Hepatocyte (in vitro differentiated cells): ENCODE data around the gene ATP6V0A4. TPM values are rescaled to one million over a fixed set of nuclear protein-coding genes. Genes with fewer than 3 reads are reported as not detected.

Experiments used
- DNase-seq: peaks from one replicate; pipeline ENCODE4 v3.0.0-alpha.2; 2016; ENCODE audit warnings: low spot score
- H2AFZ ChIP-seq: fragments of 200-600 bp; sonication (generic); 2 replicates; pipeline ENCODE4 v1.6.0; 2016; ENCODE audit warnings: antibody characterized with exemption, mild to moderate bottlenecking
- H3K27ac ChIP-seq: fragments of 200-600 bp; sonication (generic); 2 replicates; pipeline ENCODE4 v1.5.1; 2016; ENCODE audit warnings: mild to moderate bottlenecking
- H3K27me3 ChIP-seq: fragments of 200-600 bp; sonication (generic); 2 replicates; pipeline ENCODE4 v1.6.1; 2016
- H3K36me3 ChIP-seq: fragments of 200-600 bp; sonication (generic); replicated peaks from 2 replicates; pipeline ENCODE4 v1.5.1; 2016; ENCODE audit warnings: low read depth; ENCODE audit not compliant: insufficient read depth
- H3K4me1 ChIP-seq: fragments of 200-600 bp; sonication (generic); 2 replicates; pipeline ENCODE4 v1.5.1; 2016; ENCODE audit warnings: mild to moderate bottlenecking, moderate library complexity; ENCODE audit not compliant: insufficient read depth
- H3K4me2 ChIP-seq: fragments of 200-600 bp; sonication (generic); 2 replicates; pipeline ENCODE4 v1.6.0; 2016
- H3K4me3 ChIP-seq: fragments of 200-600 bp; sonication (generic); 2 replicates; pipeline ENCODE4 v1.5.1; 2016; ENCODE audit warnings: mild to moderate bottlenecking
- H3K79me2 ChIP-seq: fragments of 200-600 bp; sonication (generic); 2 replicates; pipeline ENCODE4 v1.6.0; 2017; ENCODE audit warnings: mild to moderate bottlenecking
- H3K9me2 ChIP-seq: fragments of 200-600 bp; sonication (generic); replicated peaks from 2 replicates; pipeline ENCODE4 v1.6.0; 2017; ENCODE audit warnings: mild to moderate bottlenecking; ENCODE audit not compliant: insufficient read depth
- H3K9me3 ChIP-seq: fragments of 200-600 bp; sonication (generic); 2 replicates; pipeline ENCODE4 v1.5.1; 2016; ENCODE audit warnings: low read depth, mild to moderate bottlenecking
- H4K20me1 ChIP-seq: fragments of 200-600 bp; sonication (generic); 2 replicates; pipeline ENCODE4 v1.6.0; 2016; ENCODE audit warnings: mild to moderate bottlenecking; ENCODE audit not compliant: insufficient read depth, poor library complexity, severe bottlenecking
- CTCF ChIP-seq: fragments of 200-600 bp; sonication (generic); IDR thresholded peaks from 2 replicates; pipeline ENCODE4 v1.5.1; 2016; ENCODE audit warnings: antibody characterized with exemption, mild to moderate bottlenecking; ENCODE audit not compliant: poor library complexity
- EZH2 ChIP-seq: fragments of 200-600 bp; sonication (generic); IDR thresholded peaks from 2 replicates; pipeline ENCODE4 v1.6.1; 2016; ENCODE audit warnings: antibody characterized with exemption, mild to moderate bottlenecking, borderline replicate concordance
- EZH2phosphoT487 ChIP-seq: fragments of 200-600 bp; sonication (generic); IDR thresholded peaks from one replicate; pipeline ENCODE4 v1.6.1; 2018; ENCODE audit warnings: antibody characterized with exemption, mild to moderate bottlenecking, low read depth, moderate library complexity; ENCODE audit not compliant: unreplicated experiment, severe bottlenecking
- WGBS: methylation state at CpG from one replicate; pipeline ENCODE4 v1.1.6; 2016; ENCODE audit warnings: low lambda C conversion rate; ENCODE audit errors: missing lambda C conversion rate; 5-methylcytosine and 5-hydroxymethylcytosine counted together
- polyA plus RNA-seq: library from polyadenylated mRNA; unstranded; fragments of >200 nt; fragmentation: Nextera tagmentation; extraction: Ambion mirVana; gene quantifications from 2 replicates; pipeline ENCODE4 v1.2.1, GENCODE V29; 2016
- total RNA-seq: library from RNA; depleted of rRNA; stranded (reverse); fragments of >200 nt; gene quantifications from 2 replicates; pipeline ENCODE4 v1.2.3, GENCODE V29; 2014

Gene ATP6V0A4
- total and polyA plus RNA-seq, 2 experiments from 2014 or later = 0.34 to 1.1 TPM

GRCh38 chr7:138753610-138754009 lies 44.4 kb downstream of the ATP6V0A4 start:
- TF ChIP-seq EZH2 = no peak
- no peak for TF ChIP-seq EZH2phosphoT487
- no peak for TF ChIP-seq CTCF
- H4K20me1 ChIP-seq = no peaks in the 10 kb centered on the region
- H3K4me2 ChIP-seq = no peak overlapping the region
- no peaks in the 10 kb centered on the region for H3K36me3 ChIP-seq
- no peak for DNase-seq
- H3K4me1 ChIP-seq = peaks cover 8% of the 10 kb centered on the region
- H3K27me3 ChIP-seq = no peaks in the 10 kb centered on the region
- no peak overlapping the region for H2AFZ ChIP-seq
- no peak overlapping the region for H3K4me3 ChIP-seq
- no peak overlapping the region for H3K27ac ChIP-seq
- no peaks in the 10 kb centered on the region for H3K9me3 ChIP-seq
- no peaks in the 10 kb centered on the region for H3K79me2 ChIP-seq
- no peaks in the 10 kb centered on the region for H3K9me2 ChIP-seq
- WGBS = 74% methylated on average over 5 of the region's 5 CpGs

GRCh38 chr7:138753150-138753518 lies 44.9 kb downstream of the ATP6V0A4 start:
- Histone ChIP-seq H3K4me2 (no peak overlapping the region), H3K9me3 (no peaks in the 10 kb centered on the region), H4K20me1 (no peaks in the 10 kb centered on the region), H3K27me3 (no peaks in the 10 kb centered on the region), H3K4me1 (peaks cover 8% of the 10 kb centered on the region), H3K9me2 (no peaks in the 10 kb centered on the region), H3K36me3 (no peaks in the 10 kb centered on the region), H3K4me3 (no peak overlapping the region), H2AFZ (no peak overlapping the region), H3K79me2 (no peaks in the 10 kb centered on the region), H3K27ac (no peak overlapping the region)
- TF ChIP-seq EZH2phosphoT487 (no peak), EZH2 (no peak), CTCF (no peak)
- DNase-seq = no peak
- 36% methylated on average over 8 of the region's 8 CpGs for WGBS

- peaks cover 8% of the 10 kb centered on the region for H3K4me1 ChIP-seq
- no peaks in the 10 kb centered on the region for H3K27me3 ChIP-seq
- H2AFZ ChIP-seq = no peak overlapping the region
- H3K9me3 ChIP-seq = no peaks in the 10 kb centered on the region
- TF ChIP-seq CTCF = no peak
- TF ChIP-seq EZH2 = no peak
- no peak for TF ChIP-seq EZH2phosphoT487
- WGBS = 88% methylated on average over 12 of the region's 12 CpGs
- H3K9me2 ChIP-seq = no peaks in the 10 kb centered on the region
- no peak overlapping the region for H3K27ac ChIP-seq
- H3K36me3 ChIP-seq = no peaks in the 10 kb centered on the region
- no peaks in the 10 kb centered on the region for H4K20me1 ChIP-seq
- no peaks in the 10 kb centered on the region for H3K79me2 ChIP-seq
- no peak for DNase-seq
- H3K4me2 ChIP-seq = no peak overlapping the region
- H3K4me3 ChIP-seq = no peak overlapping the region
Measured at GRCh38 chr7:138752518-138753149, 45.4 kb downstream of the ATP6V0A4 start.
